ENCODE results near the gene HSPBP1. TPM values are rescaled to one million over a fixed set of nuclear protein-coding genes. Genes with fewer than 3 reads are reported as not detected.

HSPBP1 gene
- total and polyA plus RNA-seq, 2 of the 13 experiments (the other 11 are each of a cell fraction or from before 2014, with no cell fraction given): 22.3 to 33.7 TPM

- TF ChIP-seq ZNF546 (CRISPR knock-in tag; conservative IDR thresholded peaks at IDR 0.05) (no peak), ERF (CRISPR knock-in tag; IDR thresholded peaks at IDR 0.05) (no peak; the same call in 1 of the 2 replicates), GPN1 (CRISPR knock-in tag; IDR thresholded peaks at IDR 0.05; ENCODE audit: borderline replicate concordance) (no peak), NR2F2 (IDR thresholded peaks at IDR 0.05; ENCODE audit: borderline replicate concordance, low read depth) (no peak), CEBPB (IDR thresholded peaks at IDR 0.05; ENCODE audit: borderline replicate concordance, low read depth, low read length) (no peak), PBX3 (CRISPR knock-in tag; IDR thresholded peaks at IDR 0.05; ENCODE audit: borderline replicate concordance) (no peak), HOXA3 (CRISPR knock-in tag; IDR thresholded peaks at IDR 0.05) (peak; percentile 83; the same call in 1 of the 2 replicates), ZNF20 (CRISPR knock-in tag; IDR thresholded peaks at IDR 0.05) (no peak), CCAR2 (optimal IDR thresholded peaks at IDR 0.05; ENCODE audit: low read depth, low read length) (no peak), HOXA7 (CRISPR knock-in tag; IDR thresholded peaks at IDR 0.05) (no peak), SOX13 (IDR thresholded peaks at IDR 0.05) (no peak), SOX13 (CRISPR knock-in tag; conservative IDR thresholded peaks at IDR 0.05 in 1 of 2, IDR thresholded peaks at IDR 0.05 in 1 of 2) (peak in 1 of 2 experiments; percentile 46; a peak in 1 of 4 replicates), RXRB (CRISPR knock-in tag; IDR thresholded peaks at IDR 0.05; ENCODE audit: borderline replicate concordance) (0 out of 2 replicates have a peak, but pooled peaks have one; percentile 43), RAD51 (IDR thresholded peaks at IDR 0.05; ENCODE audit: borderline replicate concordance) (no peak), ZNF598 (CRISPR knock-in tag; IDR thresholded peaks at IDR 0.05; ENCODE audit: borderline replicate concordance) (no peak), GABPB1 (CRISPR knock-in tag; IDR thresholded peaks at IDR 0.05) (peak; percentile 98), XRCC5 (optimal IDR thresholded peaks at IDR 0.05; ENCODE audit: low read length) (no peak), MED8 (CRISPR knock-in tag; IDR thresholded peaks at IDR 0.05; ENCODE audit: insufficient replicate concordance) (no peak), SOX5 (CRISPR knock-in tag; IDR thresholded peaks at IDR 0.05; ENCODE audit: borderline replicate concordance) (no peak; the same call in 1 of the 2 replicates), ZNF552 (CRISPR knock-in tag; IDR thresholded peaks at IDR 0.05; ENCODE audit: borderline replicate concordance) (no peak), ZNF770 (CRISPR knock-in tag; IDR thresholded peaks at IDR 0.05) (no peak), ASH2L (IDR thresholded peaks at IDR 0.05; ENCODE audit: insufficient read length, low read depth, low read length) (peak; percentile 89)
Observed at GRCh38 chr19:55279770-55280643, at the start of gene HSPBP1 (continued).

All from HepG2 (cell line).